Measurements from ENCODE around the gene CAPN11. TPM values are rescaled to one million over a fixed set of nuclear protein-coding genes. Genes with fewer than 3 reads are reported as not detected.
"Not testable (repeated sequence)": the region's sequence is repeated elsewhere in the genome, so short reads cannot be mapped to it uniquely, and the experiment has no call there.

Gene CAPN11
- total and polyA plus RNA-seq, 2 of the 4 experiments (the other 2 are of a cell fraction), result not detected

GRCh38 chr6:44185356-44185755 is 26.7 kb downstream of the CAPN11 start:
- H3K4me3 ChIP-seq (ENCODE audit: insufficient read depth, low read depth, low read length); POLR2A ChIA-PET (ENCODE audit: unreplicated experiment): not testable (repeated sequence)

More at GRCh38 chr6:44185356-44185755, 26.7 kb downstream of the CAPN11 start:
- H2AK9ac ChIP-seq (replicated peaks; ENCODE audit: low read depth, low read length, poor library complexity); H3K4me1 ChIP-seq (ENCODE audit: control insufficient read depth, insufficient read depth, low read length); DNase-seq; H3K4ac ChIP-seq (ENCODE audit: low read depth, low read length); H3K9ac ChIP-seq (ENCODE audit: low read depth, low read length); H4K91ac ChIP-seq (ENCODE audit: insufficient read depth, low read depth, low read length); dilution Hi-C loops (cut with HindIII; ENCODE audit: low sequenced_read_pairs, unreplicated experiment); H4K5ac ChIP-seq (ENCODE audit: low read depth, low read length); H3K9me3 ChIP-seq (ENCODE audit: control insufficient read depth, insufficient read depth, low read length); H3K27ac ChIP-seq (ENCODE audit: insufficient read depth, low read length); H3K4me2 ChIP-seq (ENCODE audit: low read depth, low read length); H3K9me1 ChIP-seq (ENCODE audit: insufficient read depth, low read length); BruUV-seq (replicated peaks); H2BK5ac ChIP-seq (ENCODE audit: low read depth, low read length, poor library complexity, severe bottlenecking); H2BK120ac ChIP-seq (ENCODE audit: low read depth, low read length); H4K20me1 ChIP-seq (ENCODE audit: insufficient read depth, low read length); ATAC-seq (ENCODE audit: low read depth); intact Hi-C loops (cut with micrococcal nuclease); H4K8ac ChIP-seq (ENCODE audit: low read depth in 2 of 2, low read length in 2 of 2); H3K36me3 ChIP-seq (ENCODE audit: control insufficient read depth, insufficient read depth, low read length); in situ Hi-C loops (cut with MboI; ENCODE audit: low sequenced_read_pairs); H2BK15ac ChIP-seq (ENCODE audit: low read depth, low read length); H3K14ac ChIP-seq (replicated peaks; ENCODE audit: low read depth, low read length); H3K56ac ChIP-seq (ENCODE audit: extremely low read depth, insufficient read depth, low read length); H3K23ac ChIP-seq (ENCODE audit: low read depth, low read length); CTCF ChIA-PET; H3K79me1 ChIP-seq (ENCODE audit: low read depth in 1 of 2, low read length in 2 of 2); H3K18ac ChIP-seq (ENCODE audit: low read depth, low read length); H2BK20ac ChIP-seq (ENCODE audit: low read depth, low read length); H2AK5ac ChIP-seq (ENCODE audit: low read depth, low read length); H2AFZ ChIP-seq (replicated peaks; ENCODE audit: low read length, poor library complexity): not testable (repeated sequence)
- no CpG with 5 or more reads among the region's 7 CpGs for WGBS, 2 experiments (ENCODE audit: extremely low coverage in 2 of 2, insufficient read length in 1 of 2)
- H3K27me3 ChIP-seq (ENCODE audit: control insufficient read depth, insufficient read depth, low read length), result peaks cover 29% of the 10 kb centered on the region
